Smooth muscle cell (in vitro differentiated cells): ENCODE results near the gene KCNK4. TPM values are rescaled to one million over a fixed set of nuclear protein-coding genes. Genes with fewer than 3 reads are reported as not detected.

ENCODE experiments used
- DNase-seq: peaks from one replicate; lab custom pipeline; 2025; ENCODE audit not compliant: unreplicated experiment; lab: John Stamatoyannopoulos, UW
- H2AFZ ChIP-seq: fragments of 200-600 bp; sonication (generic); 2 replicates; pipeline ENCODE4 v1.6.0; 2016; ENCODE audit warnings: antibody characterized with exemption, low read depth, mild to moderate bottlenecking
- H3F3A ChIP-seq: fragments of 200-600 bp; sonication (generic); 2 replicates; pipeline ENCODE4 v1.6.0; 2017; ENCODE audit warnings: antibody characterized with exemption, low read depth
- H3K27ac ChIP-seq: fragments of 200-600 bp; sonication (generic); 2 replicates; pipeline ENCODE4 v1.5.1; 2016; ENCODE audit warnings: low read depth, mild to moderate bottlenecking
- H3K27me3 ChIP-seq: fragments of 200-600 bp; sonication (generic); 2 replicates; pipeline ENCODE4 v1.6.1; 2016; ENCODE audit warnings: low read depth, mild to moderate bottlenecking
- H3K36me3 ChIP-seq: fragments of 200-600 bp; sonication (generic); 2 replicates; pipeline ENCODE4 v1.5.1; 2016; ENCODE audit warnings: low read depth
- H3K4me1 ChIP-seq: fragments of 200-600 bp; sonication (generic); 2 replicates; pipeline ENCODE4 v1.5.1; 2016; ENCODE audit warnings: low read depth
- H3K4me2 ChIP-seq: fragments of 200-600 bp; sonication (generic); 2 replicates; pipeline ENCODE4 v1.6.0; 2016; ENCODE audit warnings: mild to moderate bottlenecking
- H3K4me3 ChIP-seq: fragments of 200-600 bp; sonication (generic); 2 replicates; pipeline ENCODE4 v1.5.1; 2016; ENCODE audit warnings: mild to moderate bottlenecking
- H3K79me2 ChIP-seq: fragments of 200-600 bp; sonication (generic); 2 replicates; pipeline ENCODE4 v1.6.0; 2016; ENCODE audit warnings: low read depth, mild to moderate bottlenecking
- H3K9ac ChIP-seq: fragments of 200-600 bp; sonication (generic); 2 replicates; pipeline ENCODE4 v1.6.0; 2016; ENCODE audit warnings: low read depth
- H3K9me3 ChIP-seq: fragments of 200-600 bp; sonication (generic); replicated peaks from 2 replicates; pipeline ENCODE4 v1.5.1; 2016; ENCODE audit warnings: low read depth
- H4K20me1 ChIP-seq: fragments of 200-600 bp; sonication (generic); 2 replicates; pipeline ENCODE4 v1.6.0; 2016; ENCODE audit warnings: low read depth
- CTCF ChIP-seq: fragments of 200-600 bp; sonication (generic); IDR thresholded peaks from 2 replicates; pipeline ENCODE4 v1.5.1; 2017; ENCODE audit warnings: borderline replicate concordance, mild to moderate bottlenecking, antibody characterized with exemption; ENCODE audit not compliant: insufficient read depth, poor library complexity, severe bottlenecking
- WGBS: methylation state at CpG from one replicate; pipeline ENCODE4 v1.1.7; 2016; ENCODE audit warnings: low lambda C conversion rate; 5-methylcytosine and 5-hydroxymethylcytosine counted together
- polyA plus RNA-seq: library from polyadenylated mRNA; unstranded; fragments of >200 nt; fragmentation: Nextera tagmentation; extraction: Ambion mirVana; gene quantifications from 2 replicates; pipeline ENCODE4 v1.2.1, GENCODE V29; 2016
- total RNA-seq: library from RNA; depleted of rRNA; stranded (reverse); fragments of >200 nt; gene quantifications from 2 replicates; pipeline ENCODE4 v1.2.3, GENCODE V29; 2014

The KCNK4 gene
- total and polyA plus RNA-seq, 2 experiments from 2014 or later, result not detected

GRCh38 chr11:64248578-64248977 lies 42.5 kb upstream of the KCNK4 start:
- Histone ChIP-seq H3K4me3 (no peak overlapping the region), H3K9me3 (no peaks in the 10 kb centered on the region), H3F3A (peaks cover 7% of the 10 kb centered on the region), H2AFZ (no peak overlapping the region), H3K27ac (no peak overlapping the region), H4K20me1 (peaks cover 25% of the 10 kb centered on the region), H3K9ac (no peak overlapping the region), H3K27me3 (no peaks in the 10 kb centered on the region), H3K4me2 (no peak overlapping the region), H3K79me2 (peaks cover 23% of the 10 kb centered on the region), H3K4me1 (peaks cover 23% of the 10 kb centered on the region), H3K36me3 (no peaks in the 10 kb centered on the region)
- no peak for TF ChIP-seq CTCF
- no peak for DNase-seq
- 59% methylated on average over 6 of the region's 7 CpGs for WGBS

- Histone ChIP-seq H3K79me2 (peaks cover 23% of the 10 kb centered on the region), H3K27ac (no peak overlapping the region), H3K9ac (no peak overlapping the region), H3F3A (peaks cover 4% of the 10 kb centered on the region), H3K36me3 (no peaks in the 10 kb centered on the region), H4K20me1 (peaks cover 26% of the 10 kb centered on the region), H3K4me3 (no peak overlapping the region), H3K4me2 (no peak overlapping the region), H3K27me3 (no peaks in the 10 kb centered on the region), H2AFZ (no peak overlapping the region), H3K9me3 (no peaks in the 10 kb centered on the region), H3K4me1 (peaks cover 23% of the 10 kb centered on the region)
- TF ChIP-seq CTCF, result no peak
- WGBS, result 90% methylated on average over 4 of the region's 4 CpGs
- no peak for DNase-seq
Measured at GRCh38 chr11:64249038-64249437, 42.1 kb upstream of the KCNK4 start.

- Histone ChIP-seq H3K79me2 (peaks cover 23% of the 10 kb centered on the region), H3F3A (peaks cover 4% of the 10 kb centered on the region), H3K36me3 (no peaks in the 10 kb centered on the region), H3K4me2 (no peak overlapping the region), H4K20me1 (peaks cover 33% of the 10 kb centered on the region), H3K9me3 (no peaks in the 10 kb centered on the region), H3K4me3 (no peak overlapping the region), H3K9ac (no peak overlapping the region), H3K27me3 (no peaks in the 10 kb centered on the region), H3K27ac (no peak overlapping the region), H3K4me1 (peaks cover 23% of the 10 kb centered on the region), H2AFZ (no peak overlapping the region)
- no peak for DNase-seq
- WGBS, result 87% methylated on average over 8 of the region's 8 CpGs
- TF ChIP-seq CTCF, result no peak
Measured at GRCh38 chr11:64249563-64250414, 41.3 kb upstream of the KCNK4 start.
